GM23338 (cell line): ENCODE measurements around the gene SELE. TPM values are rescaled to one million over a fixed set of nuclear protein-coding genes. Genes with fewer than 3 reads are reported as not detected.

Experiments used
- ATAC-seq: fragments of 200-7000 bp; cut with Tn5 transposase; 3 replicates; pipeline ENCODE4 v1.9.1; 2020
- DNase-seq: peaks from one replicate; pipeline ENCODE4 v3.0.0-alpha.2; 2015; ENCODE audit warnings: low spot score
- H2AFZ ChIP-seq: fragments of 200-600 bp; sonication (generic); 2 replicates; pipeline ENCODE4 v1.8.0; 2016; ENCODE audit warnings: antibody characterized with exemption, mild to moderate bottlenecking, moderate library complexity
- H3F3A ChIP-seq: fragments of 200-600 bp; sonication (generic); replicated peaks from 2 replicates; pipeline ENCODE4 v1.8.0; 2017; ENCODE audit warnings: antibody characterized with exemption, mixed run types, low read depth
- H3K27ac ChIP-seq: fragments of 200-600 bp; sonication (generic); 2 replicates; pipeline ENCODE4 v1.6.1; 2016; ENCODE audit warnings: low read depth
- H3K27me3 ChIP-seq: fragments of 200-600 bp; sonication (generic); 2 replicates; pipeline ENCODE4 v1.8.0; 2016; ENCODE audit warnings: mild to moderate bottlenecking, mixed run types, moderate library complexity; ENCODE audit not compliant: insufficient read depth
- H3K36me3 ChIP-seq: fragments of 200-600 bp; sonication (generic); 2 replicates; pipeline ENCODE4 v1.8.0; 2016; ENCODE audit warnings: mild to moderate bottlenecking; ENCODE audit not compliant: insufficient read depth
- H3K4me1 ChIP-seq: fragments of 200-600 bp; sonication (generic); 2 replicates; pipeline ENCODE4 v1.8.0; 2016; ENCODE audit warnings: mild to moderate bottlenecking, moderate library complexity; ENCODE audit not compliant: insufficient read depth
- H3K4me2 ChIP-seq: fragments of 200-600 bp; sonication (generic); 2 replicates; pipeline ENCODE4 v1.7.1; 2017; ENCODE audit warnings: mixed run types
- H3K4me3 ChIP-seq: fragments of 200-600 bp; sonication (generic); 2 replicates; pipeline ENCODE4 v1.6.1; 2016; ENCODE audit warnings: mixed run types
- H3K79me2 ChIP-seq: fragments of 200-600 bp; sonication (generic); replicated peaks from 2 replicates; pipeline ENCODE4 v1.8.0; 2017; ENCODE audit warnings: mild to moderate bottlenecking; ENCODE audit not compliant: insufficient read depth
- H3K9me2 ChIP-seq: fragments of 200-600 bp; sonication (generic); 2 replicates; pipeline ENCODE4 v1.8.0; 2017; ENCODE audit not compliant: insufficient read depth
- H4K20me1 ChIP-seq: fragments of 200-600 bp; sonication (generic); replicated peaks from 2 replicates; pipeline ENCODE4 v1.8.0; 2017; ENCODE audit warnings: mild to moderate bottlenecking; ENCODE audit not compliant: insufficient read depth
- H3K27ac Mint-ChIP-seq: 2 replicates; pipeline ENCODE4 v1.8.0; 2020; ENCODE audit warnings: inconsistent platforms, mild to moderate bottlenecking, moderate library complexity, mixed read lengths
- H3K27me3 Mint-ChIP-seq: 3 replicates; pipeline ENCODE4 v1.8.0; 2022; ENCODE audit warnings: low read depth, mild to moderate bottlenecking, moderate library complexity, mixed read lengths, inconsistent platforms; ENCODE audit not compliant: insufficient read depth, poor library complexity
- H3K36me3 Mint-ChIP-seq: 3 replicates; pipeline ENCODE4 v1.8.0; 2021; ENCODE audit warnings: low read depth, mild to moderate bottlenecking, inconsistent platforms, moderate library complexity, mixed read lengths
- H3K4me1 Mint-ChIP-seq: 3 replicates; pipeline ENCODE4 v1.8.0; 2020; ENCODE audit warnings: mild to moderate bottlenecking, inconsistent platforms, mixed read lengths
- H3K4me3 Mint-ChIP-seq: 3 replicates; pipeline ENCODE4 v1.8.0; 2021; ENCODE audit warnings: moderate library complexity, mild to moderate bottlenecking, inconsistent platforms, mixed read lengths
- H3K9me3 Mint-ChIP-seq: 3 replicates; pipeline ENCODE4 v1.8.0; 2020; ENCODE audit warnings: moderate library complexity, mild to moderate bottlenecking, inconsistent platforms, mixed read lengths
- CREB1 ChIP-seq: fragments of 250-450 bp; sonication (Bioruptor Pico); IDR thresholded peaks from 2 replicates; pipeline ENCODE4 v1.5.0; 2020; ENCODE audit warnings: low read depth, mild to moderate bottlenecking, moderate library complexity
- CTCF ChIP-seq, 2 experiments: fragments of 200-600 bp in 1 of 2; sonication (generic) in 1 of 2; conservative IDR thresholded peaks; 2 replicates each; pipeline versions ENCODE4 v1.5.1 to v1.6.1; 2016 to 2017; ENCODE audit warnings: antibody characterized with exemption in 2 of 2, low read depth in 2 of 2, mild to moderate bottlenecking in 2 of 2, moderate library complexity in 1 of 2
- ETS1 ChIP-seq: IDR thresholded peaks from 2 replicates; pipeline ENCODE4 v1.6.1; 2016; ENCODE audit warnings: antibody characterized with exemption
- EZH2 ChIP-seq: fragments of 200-600 bp; sonication (generic); IDR thresholded peaks from one replicate; pipeline ENCODE4 v1.8.0; 2017; ENCODE audit warnings: antibody characterized with exemption, mild to moderate bottlenecking, low read depth; ENCODE audit not compliant: unreplicated experiment
- EZH2phosphoT487 ChIP-seq: fragments of 200-600 bp; sonication (generic); IDR thresholded peaks from one replicate; pipeline ENCODE4 v1.8.1; 2018; ENCODE audit warnings: antibody characterized with exemption; ENCODE audit not compliant: unreplicated experiment
- JUNB ChIP-seq: IDR thresholded peaks from one replicate; pipeline ENCODE4 v1.6.1; 2016; ENCODE audit warnings: antibody characterized with exemption; ENCODE audit not compliant: unreplicated experiment
- NANOG ChIP-seq: IDR thresholded peaks from 2 replicates; pipeline ENCODE4 v1.6.1; 2016; ENCODE audit warnings: antibody characterized with exemption, borderline replicate concordance
- POLR2AphosphoS5 ChIP-seq: IDR thresholded peaks from 2 replicates; pipeline ENCODE4 v1.6.1; 2016; ENCODE audit warnings: antibody characterized with exemption, low read depth
- REST ChIP-seq: IDR thresholded peaks from one replicate; pipeline ENCODE4 v1.6.1; 2018; ENCODE audit warnings: antibody characterized with exemption; ENCODE audit not compliant: unreplicated experiment
- STAT1 ChIP-seq: IDR thresholded peaks from one replicate; pipeline ENCODE4 v1.6.1; 2016; ENCODE audit warnings: antibody characterized with exemption; ENCODE audit not compliant: unreplicated experiment
- ZNF114 ChIP-seq: fragments of 250-450 bp; sonication (Bioruptor Pico); IDR thresholded peaks from 2 replicates; pipeline ENCODE4 v1.5.0; 2020; ENCODE audit warnings: mild to moderate bottlenecking, moderate library complexity
- ZNF331 ChIP-seq: fragments of 250-450 bp; sonication (Bioruptor Pico); IDR thresholded peaks from 2 replicates; pipeline ENCODE4 v1.5.0; 2020; ENCODE audit warnings: low read depth, mild to moderate bottlenecking, moderate library complexity
- polyA plus RNA-seq: library from polyadenylated mRNA; unstranded; fragments of >200 nt; fragmentation: Nextera tagmentation; extraction: Ambion mirVana; gene quantifications from 2 replicates; pipeline ENCODE4 v1.2.1, GENCODE V29; 2016
- total RNA-seq: library from RNA; depleted of rRNA; stranded (reverse); fragments of >200 nt; shearing (Covaris generic); gene quantifications from 2 replicates; pipeline ENCODE4 v1.2.3, GENCODE V29; 2014
- TF ChIP-seq, protein P1 (sequence below): fragments of 250-450 bp; sonication (Bioruptor Pico); IDR thresholded peaks from 2 replicates; pipeline ENCODE4 v1.5.0; 2020; ENCODE audit warnings: mild to moderate bottlenecking, moderate library complexity

SELE gene
- total and polyA plus RNA-seq, 2 experiments from 2014 or later: not detected

- H3K27ac ChIP-seq: no peak overlapping the region
- H3K36me3 Mint-ChIP-seq: no peaks in the 10 kb centered on the region
- no peaks in the 10 kb centered on the region for H3K9me3 Mint-ChIP-seq
- no peaks in the 10 kb centered on the region for H4K20me1 ChIP-seq
- TF ChIP-seq EZH2 (no peak), CREB1 (no peak), ZNF114 (no peak), NANOG (no peak), STAT1 (no peak), ZNF331 (CRISPR knock-in tag) (no peak), EZH2phosphoT487 (no peak), JUNB (no peak), CTCF (conservative IDR thresholded peaks at IDR 0.05; ENCODE audit: low read depth in 2 of 2) (no peak), REST (no peak), ETS1 (no peak), POLR2AphosphoS5 (no peak)
- TF ChIP-seq, protein P1, sequence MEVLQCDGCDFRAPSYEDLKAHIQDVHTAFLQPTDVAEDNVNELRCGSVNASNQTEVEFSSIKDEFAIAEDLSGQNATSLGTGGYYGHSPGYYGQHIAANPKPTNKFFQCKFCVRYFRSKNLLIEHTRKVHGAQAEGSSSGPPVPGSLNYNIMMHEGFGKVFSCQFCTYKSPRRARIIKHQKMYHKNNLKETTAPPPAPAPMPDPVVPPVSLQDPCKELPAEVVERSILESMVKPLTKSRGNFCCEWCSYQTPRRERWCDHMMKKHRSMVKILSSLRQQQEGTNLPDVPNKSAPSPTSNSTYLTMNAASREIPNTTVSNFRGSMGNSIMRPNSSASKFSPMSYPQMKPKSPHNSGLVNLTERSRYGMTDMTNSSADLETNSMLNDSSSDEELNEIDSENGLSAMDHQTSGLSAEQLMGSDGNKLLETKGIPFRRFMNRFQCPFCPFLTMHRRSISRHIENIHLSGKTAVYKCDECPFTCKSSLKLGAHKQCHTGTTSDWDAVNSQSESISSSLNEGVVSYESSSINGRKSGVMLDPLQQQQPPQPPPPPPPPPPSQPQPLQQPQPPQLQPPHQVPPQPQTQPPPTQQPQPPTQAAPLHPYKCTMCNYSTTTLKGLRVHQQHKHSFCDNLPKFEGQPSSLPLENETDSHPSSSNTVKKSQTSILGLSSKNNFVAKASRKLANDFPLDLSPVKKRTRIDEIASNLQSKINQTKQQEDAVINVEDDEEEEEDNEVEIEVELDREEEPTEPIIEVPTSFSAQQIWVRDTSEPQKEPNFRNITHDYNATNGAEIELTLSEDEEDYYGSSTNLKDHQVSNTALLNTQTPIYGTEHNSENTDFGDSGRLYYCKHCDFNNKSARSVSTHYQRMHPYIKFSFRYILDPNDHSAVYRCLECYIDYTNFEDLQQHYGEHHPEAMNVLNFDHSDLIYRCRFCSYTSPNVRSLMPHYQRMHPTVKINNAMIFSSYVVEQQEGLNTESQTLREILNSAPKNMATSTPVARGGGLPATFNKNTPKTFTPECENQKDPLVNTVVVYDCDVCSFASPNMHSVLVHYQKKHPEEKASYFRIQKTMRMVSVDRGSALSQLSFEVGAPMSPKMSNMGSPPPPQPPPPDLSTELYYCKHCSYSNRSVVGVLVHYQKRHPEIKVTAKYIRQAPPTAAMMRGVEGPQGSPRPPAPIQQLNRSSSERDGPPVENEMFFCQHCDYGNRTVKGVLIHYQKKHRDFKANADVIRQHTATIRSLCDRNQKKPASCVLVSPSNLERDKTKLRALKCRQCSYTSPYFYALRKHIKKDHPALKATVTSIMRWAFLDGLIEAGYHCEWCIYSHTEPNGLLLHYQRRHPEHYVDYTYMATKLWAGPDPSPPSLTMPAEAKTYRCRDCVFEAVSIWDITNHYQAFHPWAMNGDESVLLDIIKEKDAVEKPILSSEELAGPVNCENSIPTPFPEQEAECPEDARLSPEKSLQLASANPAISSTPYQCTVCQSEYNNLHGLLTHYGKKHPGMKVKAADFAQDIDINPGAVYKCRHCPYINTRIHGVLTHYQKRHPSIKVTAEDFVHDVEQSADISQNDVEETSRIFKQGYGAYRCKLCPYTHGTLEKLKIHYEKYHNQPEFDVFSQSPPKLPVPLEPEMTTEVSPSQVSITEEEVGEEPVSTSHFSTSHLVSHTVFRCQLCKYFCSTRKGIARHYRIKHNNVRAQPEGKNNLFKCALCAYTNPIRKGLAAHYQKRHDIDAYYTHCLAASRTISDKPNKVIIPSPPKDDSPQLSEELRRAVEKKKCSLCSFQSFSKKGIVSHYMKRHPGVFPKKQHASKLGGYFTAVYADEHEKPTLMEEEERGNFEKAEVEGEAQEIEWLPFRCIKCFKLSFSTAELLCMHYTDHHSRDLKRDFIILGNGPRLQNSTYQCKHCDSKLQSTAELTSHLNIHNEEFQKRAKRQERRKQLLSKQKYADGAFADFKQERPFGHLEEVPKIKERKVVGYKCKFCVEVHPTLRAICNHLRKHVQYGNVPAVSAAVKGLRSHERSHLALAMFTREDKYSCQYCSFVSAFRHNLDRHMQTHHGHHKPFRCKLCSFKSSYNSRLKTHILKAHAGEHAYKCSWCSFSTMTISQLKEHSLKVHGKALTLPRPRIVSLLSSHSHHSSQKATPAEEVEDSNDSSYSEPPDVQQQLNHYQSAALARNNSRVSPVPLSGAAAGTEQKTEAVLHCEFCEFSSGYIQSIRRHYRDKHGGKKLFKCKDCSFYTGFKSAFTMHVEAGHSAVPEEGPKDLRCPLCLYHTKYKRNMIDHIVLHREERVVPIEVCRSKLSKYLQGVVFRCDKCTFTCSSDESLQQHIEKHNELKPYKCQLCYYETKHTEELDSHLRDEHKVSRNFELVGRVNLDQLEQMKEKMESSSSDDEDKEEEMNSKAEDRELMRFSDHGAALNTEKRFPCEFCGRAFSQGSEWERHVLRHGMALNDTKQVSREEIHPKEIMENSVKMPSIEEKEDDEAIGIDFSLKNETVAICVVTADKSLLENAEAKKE (CRISPR knock-in tag): no peak
- H3K4me3 ChIP-seq: no peak overlapping the region
- no peak overlapping the region for H3K27ac Mint-ChIP-seq
- no peaks in the 10 kb centered on the region for H3K36me3 ChIP-seq
- no peaks in the 10 kb centered on the region for H3K27me3 ChIP-seq
- DNase-seq (no peak), ATAC-seq (no peak)
- no peak overlapping the region for H3K4me3 Mint-ChIP-seq
- H2AFZ ChIP-seq: no peak overlapping the region
- no peaks in the 10 kb centered on the region for H3K79me2 ChIP-seq
- H3F3A ChIP-seq: no peaks in the 10 kb centered on the region
- H3K27me3 Mint-ChIP-seq: peaks cover 2% of the 10 kb centered on the region
- H3K9me2 ChIP-seq: peaks cover 5% of the 10 kb centered on the region; the same call in 1 of the 2 replicates
- no peak overlapping the region for H3K4me2 ChIP-seq
- no peaks in the 10 kb centered on the region for H3K4me1 ChIP-seq
- no peaks in the 10 kb centered on the region for H3K4me1 Mint-ChIP-seq
Measured at GRCh38 chr1:169723763-169724162, 10.1 kb downstream of the SELE start.
